NCI-H1092 (cell line): ENCODE measurements around the gene ZHX3.

Source experiments
- DNase-seq: peaks from one replicate; lab custom pipeline; 2025; lab: John Stamatoyannopoulos, UW

ZHX3 gene

DNA sequence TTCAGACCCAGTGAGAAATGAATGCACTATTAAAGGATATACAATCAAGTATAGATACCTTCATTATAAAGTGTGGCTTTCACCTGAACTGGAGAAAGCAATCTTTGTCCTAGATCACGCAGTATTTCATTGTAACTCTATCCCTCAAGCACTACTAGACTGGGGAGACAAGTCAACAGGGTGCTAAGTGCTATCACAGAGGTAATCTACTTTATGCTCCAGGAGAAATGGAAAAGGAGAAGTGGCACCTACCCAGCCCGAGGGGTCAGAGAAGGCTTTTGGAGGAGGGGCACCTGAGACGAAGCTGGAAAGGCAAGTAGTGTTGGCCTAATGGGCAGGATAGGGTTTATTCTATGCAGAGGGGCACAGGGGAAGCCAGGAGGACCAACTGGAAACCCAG is 17.1 kb downstream of the ZHX3 start:
- no peak for DNase-seq

GRCh38 chr20:41299899-41300298 is 17.6 kb downstream of the ZHX3 start:
- no peak for DNase-seq

DNA sequence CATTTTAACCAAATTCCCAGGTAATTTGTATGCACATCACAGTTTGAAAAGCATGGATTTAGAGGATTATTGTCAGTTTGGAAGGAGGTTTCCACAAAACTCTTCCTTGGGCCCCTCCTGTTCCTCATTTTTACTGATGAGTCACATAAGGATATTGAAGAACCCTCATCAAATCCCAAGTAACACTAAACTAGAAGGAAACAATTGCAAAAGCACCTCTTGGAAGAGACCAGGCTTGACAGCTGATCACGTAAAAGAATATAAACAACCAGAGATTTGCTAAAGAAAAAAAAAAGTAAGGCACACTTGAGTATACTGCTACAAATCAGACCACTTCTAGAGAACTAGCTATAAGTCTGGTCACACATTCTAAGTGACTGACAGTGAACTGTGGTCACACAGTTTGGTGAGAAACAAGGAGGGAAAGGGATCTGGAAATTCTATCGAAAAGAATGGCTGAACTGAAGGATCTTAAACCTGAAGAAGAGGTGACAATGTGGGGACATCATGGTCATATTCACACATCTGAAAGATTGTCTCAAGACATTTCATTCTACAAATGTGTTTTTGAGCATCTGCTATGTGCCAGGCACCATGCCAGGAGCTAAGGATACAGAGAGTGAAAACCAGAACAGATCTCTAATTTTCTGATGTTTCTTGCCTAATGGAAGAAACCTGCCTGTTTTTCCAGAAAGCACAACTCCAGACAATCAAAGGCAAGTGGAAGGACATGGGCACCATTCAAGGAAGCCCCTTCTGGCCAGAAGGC is 24.1 kb downstream of the ZHX3 start:
- no peak for DNase-seq

GRCh38 chr20:41290804-41291389 is 26.6 kb downstream of the ZHX3 start:
- DNase-seq = no peak

- DNase-seq = no peak
These were observed 30.2 kb downstream of the ZHX3 start for GRCh38 chr20:41287327-41287726.

GRCh38 chr20:41286240-41286851 is 31.2 kb downstream of the ZHX3 start:
- no peak for DNase-seq

DNA sequence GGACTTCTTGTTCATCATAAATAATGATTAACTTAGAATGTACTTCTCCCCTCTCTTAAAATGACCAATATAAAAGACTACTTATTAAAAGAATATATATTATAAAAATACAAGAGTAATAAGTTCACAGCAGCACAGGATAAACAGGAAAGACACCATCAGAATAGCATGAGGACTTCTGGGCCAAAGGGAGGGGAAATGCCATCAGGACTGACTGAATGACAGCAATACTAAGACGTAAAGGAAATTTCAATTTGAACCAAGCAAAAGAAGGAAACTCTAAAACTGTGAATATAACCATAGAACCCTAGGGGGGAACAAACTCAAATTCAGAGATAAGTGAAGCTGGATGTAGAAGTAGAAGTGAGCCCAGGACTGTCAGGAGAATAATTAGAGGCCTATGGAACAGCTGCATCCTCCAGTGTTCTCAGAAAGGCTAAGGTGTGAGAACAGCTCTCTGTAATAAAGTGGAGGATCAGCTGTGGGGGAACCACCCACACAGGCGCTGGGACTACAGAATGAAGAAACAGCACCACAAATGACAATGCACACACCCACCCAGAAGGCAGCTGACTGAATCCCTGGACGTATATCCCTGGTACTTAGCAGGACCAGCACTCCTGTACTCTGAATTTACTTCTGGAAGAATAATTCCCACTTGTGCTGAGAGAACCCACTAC is 37.8 kb downstream of the ZHX3 start:
- DNase-seq = no peak

DNA sequence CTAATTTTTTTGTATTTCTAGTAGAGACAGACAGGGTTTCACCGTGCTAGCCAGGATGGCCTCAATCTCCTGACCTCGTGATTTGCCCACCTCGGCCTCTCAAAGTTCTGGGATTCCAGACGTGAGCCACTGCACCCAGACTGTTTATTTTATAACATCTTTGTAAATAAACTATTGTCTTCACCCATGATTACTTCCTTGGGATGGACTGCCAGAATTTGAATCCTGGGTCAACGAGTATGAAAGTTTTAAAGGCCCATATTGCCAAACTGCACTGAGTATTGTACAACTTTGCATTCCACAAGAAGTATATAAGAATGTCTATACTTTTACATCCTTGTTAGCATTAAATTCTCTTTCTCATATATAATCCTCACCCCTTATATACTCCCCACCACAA is 38.6 kb downstream of the ZHX3 start:
- no peak for DNase-seq

- no peak for DNase-seq
These were observed 40.5 kb downstream of the ZHX3 start for GRCh38 chr20:41277049-41277448.

DNA sequence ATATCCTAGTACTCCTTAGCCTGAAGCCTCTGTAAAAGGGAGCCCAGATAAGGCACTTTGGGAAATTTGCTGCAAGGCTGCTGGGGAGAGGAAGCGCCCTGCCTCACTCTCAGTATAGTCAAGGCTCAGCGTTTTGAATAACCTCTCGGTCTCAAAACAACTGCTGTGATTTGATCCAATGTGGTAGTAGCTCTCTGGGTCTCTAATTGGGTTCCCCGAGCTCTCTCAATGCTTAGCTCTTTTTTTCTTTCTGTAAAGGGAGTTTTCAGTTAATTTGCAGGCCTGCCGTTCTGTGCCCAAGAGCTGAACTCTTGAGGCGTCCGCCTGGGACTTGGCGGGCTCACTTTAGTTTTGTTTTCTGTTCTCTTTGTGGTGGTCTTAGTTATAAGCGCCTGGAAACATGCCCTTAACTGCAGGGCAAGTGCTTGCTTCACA is 41.2 kb downstream of the ZHX3 start:
- DNase-seq = no peak

DNA sequence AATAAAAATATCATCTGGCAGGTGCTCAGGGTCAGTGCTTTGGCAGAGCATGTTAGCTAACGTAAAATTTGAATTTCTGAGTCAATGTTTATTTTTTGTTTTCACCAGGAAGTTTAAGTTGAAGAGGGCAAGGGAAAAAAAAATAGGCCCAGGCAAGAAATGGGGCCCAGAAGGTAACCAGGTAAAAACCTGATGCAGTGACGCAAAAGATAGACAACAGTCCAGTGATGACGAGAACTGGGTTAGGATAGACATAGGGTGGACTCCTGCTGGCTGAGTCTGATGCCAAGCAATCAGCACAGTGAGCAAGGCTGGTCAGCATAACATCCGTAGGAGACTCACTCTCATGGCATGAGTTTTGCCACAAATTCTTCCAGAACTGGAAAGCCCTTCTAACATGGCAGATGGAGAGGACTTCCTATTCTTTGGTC is 42.2 kb downstream of the ZHX3 start:
- DNase-seq = no peak

GRCh38 chr20:41274152-41274551 is 43.4 kb downstream of the ZHX3 start:
- DNase-seq = no peak

DNA sequence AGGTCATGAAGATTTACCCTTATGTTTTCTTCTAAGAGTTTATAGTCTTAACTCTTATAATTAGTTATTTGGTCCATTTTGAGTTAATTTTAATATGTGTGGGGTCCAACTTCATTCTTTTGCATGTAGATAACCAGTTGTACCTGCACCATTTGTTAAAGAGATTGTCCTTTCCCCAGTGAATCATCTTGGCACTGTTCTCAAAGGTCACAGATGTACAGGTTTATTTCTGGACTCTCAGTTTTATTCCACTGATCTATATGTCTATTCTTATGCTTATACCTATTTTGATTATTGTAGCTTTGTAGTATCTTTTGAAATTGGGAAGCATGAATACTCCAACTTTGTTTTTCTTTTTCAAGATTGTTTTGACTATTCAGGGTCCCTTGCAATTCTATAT is 44.1 kb downstream of the ZHX3 start:
- no peak for DNase-seq

DNA sequence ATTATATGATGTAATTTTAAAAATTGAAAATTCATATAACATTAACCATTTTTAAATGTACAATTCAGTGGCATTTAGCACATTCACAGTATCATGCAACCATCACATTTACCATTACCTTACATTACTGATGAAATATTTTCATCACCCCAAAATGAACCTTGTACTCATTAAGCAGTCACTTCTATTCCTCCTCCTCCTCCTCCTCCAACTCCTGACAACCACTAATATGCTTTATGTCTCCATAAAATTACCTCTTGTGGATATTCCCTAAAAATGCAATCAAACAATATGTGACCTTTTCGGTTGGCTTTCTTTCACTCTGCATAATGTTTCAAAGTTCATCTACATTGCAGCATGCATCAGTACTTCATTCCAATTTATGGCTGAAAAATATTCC is 45.2 kb downstream of the ZHX3 start:
- no peak for DNase-seq

DNA sequence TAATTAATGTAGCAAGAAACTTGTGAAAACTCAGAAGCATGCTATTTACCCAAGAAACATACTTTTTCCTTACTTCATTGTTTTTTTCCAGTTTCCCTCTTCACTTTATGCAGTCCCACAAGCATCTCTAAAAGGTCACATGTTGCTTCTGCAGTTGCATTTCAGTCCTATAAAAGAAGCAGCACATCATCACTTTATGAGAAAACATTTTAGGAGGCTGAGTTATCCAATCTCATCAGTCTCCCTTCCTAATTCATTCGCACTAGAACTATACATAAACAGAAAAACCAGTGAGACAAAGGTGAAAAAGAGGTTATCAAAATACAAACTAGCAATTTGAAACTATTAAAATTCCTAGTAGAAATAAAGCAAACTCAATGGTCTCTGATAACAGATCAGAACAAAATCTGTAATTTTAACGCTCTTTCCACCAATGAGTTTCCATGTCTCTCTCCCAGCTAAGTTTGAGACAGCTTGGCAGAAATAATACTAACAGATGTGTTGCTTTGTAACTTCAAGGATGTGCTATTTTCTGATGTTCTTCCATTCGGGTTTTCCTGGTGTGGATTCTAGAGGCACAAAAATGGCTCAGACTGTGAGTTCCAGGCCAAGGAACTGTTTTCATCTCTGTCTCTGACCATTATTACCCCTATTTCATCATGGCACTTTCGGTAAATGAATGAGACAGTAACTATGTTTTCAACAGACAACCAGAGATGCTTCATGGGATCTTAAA is 48.4 kb downstream of the ZHX3 start:
- no peak for DNase-seq

DNA sequence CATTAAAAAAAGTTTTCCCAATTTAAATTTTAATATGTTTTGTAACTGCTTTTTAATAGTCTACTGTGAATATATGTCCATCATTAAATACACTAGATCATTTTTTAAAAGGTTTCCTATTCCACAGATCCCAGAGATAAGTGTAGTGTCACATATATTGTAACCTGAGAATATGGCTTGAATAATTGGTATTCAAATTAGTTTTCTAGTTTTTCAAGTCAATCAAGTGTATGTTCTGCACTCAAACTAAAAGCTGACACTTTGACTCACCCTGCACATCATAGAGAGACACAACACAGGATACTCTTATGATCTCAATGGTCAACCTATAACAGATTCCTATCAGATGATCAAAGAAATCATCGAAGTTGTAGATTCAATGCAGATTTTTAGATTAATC is 49.1 kb downstream of the ZHX3 start:
- no peak for DNase-seq

GRCh38 chr20:41265938-41266337 is 51.6 kb downstream of the ZHX3 start:
- DNase-seq = no peak

DNA sequence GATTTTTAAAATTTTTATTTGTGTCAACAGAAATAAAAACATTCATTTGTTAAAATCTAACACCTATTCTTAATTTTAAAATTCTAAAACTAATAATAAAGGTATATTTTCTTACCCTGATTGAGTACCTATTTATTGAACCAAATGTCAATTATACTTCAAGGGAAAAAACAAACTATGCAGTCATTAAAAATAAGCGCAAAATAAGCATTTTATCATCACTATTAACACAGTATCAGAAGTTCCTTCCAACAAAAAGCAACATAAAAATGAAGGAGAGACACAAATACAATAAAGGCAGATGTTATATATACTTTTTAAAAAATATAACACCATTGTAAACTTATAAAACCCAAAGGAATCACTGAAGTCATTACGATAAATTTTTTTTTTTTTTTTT is 52.7 kb downstream of the ZHX3 start:
- no peak for DNase-seq

DNA sequence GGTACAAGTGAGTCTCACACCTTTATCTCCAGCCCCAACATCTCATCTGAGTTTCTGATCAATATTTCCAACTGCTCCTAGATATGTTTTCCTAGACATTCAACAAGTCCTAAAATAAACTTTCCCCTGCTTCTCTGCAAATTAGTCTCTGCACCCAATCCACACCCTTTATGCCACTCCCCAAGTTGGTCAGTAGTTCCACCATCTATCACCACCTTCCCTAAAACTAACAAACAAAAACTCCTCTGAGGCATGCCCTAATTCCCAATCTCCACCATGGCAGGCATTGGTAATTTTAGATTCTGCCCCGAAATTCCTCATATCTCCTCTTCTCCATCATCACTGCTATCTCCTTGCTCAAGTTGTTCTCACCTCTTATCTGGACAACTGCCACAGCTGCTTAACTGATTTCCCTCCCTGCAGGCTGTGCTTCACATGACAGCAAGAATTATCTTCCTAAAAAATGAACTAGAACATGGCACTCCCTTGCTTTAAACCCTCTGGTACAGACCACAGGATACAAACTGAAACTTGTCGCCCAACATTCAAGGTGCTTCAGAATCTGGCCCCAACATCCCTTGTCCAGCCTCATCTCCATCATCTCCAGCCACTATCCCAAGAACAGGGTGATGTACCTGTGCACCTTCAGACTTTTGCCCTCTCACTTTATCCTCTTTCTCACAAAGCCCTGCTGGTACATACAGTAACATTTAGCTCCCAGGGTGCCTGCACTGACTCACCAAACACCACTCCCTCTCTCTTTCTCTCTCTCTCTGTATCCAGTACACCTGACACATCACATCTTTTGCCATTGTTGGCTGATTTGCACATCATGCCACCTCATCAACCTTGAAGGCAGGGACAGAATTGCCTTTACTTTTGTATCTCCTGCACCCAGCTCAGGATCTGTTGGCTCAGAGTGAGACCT is 55.5 kb downstream of the ZHX3 start:
- no peak for DNase-seq

DNA sequence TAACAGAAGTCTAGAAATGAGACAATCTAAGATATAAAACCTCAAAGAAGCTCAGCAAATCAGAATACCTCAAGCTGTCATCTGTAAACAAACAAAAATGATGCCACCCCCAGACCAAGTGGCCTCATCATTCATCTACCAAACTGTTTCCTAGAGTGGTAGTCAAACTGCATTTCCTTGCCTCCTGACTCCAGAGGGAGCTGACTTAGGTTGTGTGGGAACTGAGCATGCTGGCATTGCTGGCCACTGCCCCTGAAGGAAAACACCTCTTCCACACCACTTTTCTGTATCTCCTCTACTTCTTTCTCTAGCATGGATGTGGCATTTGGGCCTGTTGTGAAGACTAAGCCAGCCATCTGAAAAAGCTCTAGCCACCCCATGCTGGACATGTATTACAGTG is 56.3 kb downstream of the ZHX3 start:
- no peak for DNase-seq

DNA sequence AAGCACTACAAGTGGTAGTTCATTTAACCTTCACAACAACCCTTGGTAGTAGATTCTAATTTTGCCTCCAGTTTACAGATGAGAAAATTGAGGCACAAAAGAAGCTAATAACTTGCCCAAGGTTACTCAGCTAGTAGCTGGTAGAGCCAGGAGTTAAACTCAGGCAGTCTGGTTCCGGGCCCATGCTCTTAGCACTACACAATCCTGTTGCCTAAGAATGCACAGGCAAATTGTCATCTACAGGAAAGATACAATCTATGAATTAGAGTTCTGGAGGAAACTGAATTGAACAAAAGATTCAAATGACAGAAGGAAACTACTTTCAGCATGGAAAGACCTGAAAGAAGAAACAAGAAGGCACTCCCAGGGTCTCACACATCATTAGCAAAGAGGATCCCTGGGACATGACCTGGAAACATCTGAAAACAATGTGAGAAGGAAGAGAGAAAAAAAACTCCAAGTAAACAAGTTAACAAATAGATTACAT is 56.8 kb downstream of the ZHX3 start:
- DNase-seq = no peak
